Adrenal gland (tissue), 12 donors: Measurements from ENCODE around the gene TGFBR2. TPM values are rescaled to one million over a fixed set of nuclear protein-coding genes. Genes with fewer than 3 reads are reported as not detected.
A peak's percentile ranks its signal among the peaks of the same experiment; 100 is the strongest.

Experiments used
- DNase-seq, 7 donors: peaks; one replicate each; pipeline ENCODE4 v3.0.0-alpha.2; 2019 to 2020
- H3K27ac ChIP-seq, 5 donors: fragments of 200-600 bp; sonication (generic) in 4 of 5; 1 replicate in 3 of 5; 2 replicates in 2 of 5; pipeline versions ENCODE4 v1.5.1 to v1.8.0; 2016 to 2020; ENCODE audit warnings: mild to moderate bottlenecking in 1 of 5
- H3K27me3 ChIP-seq: fragments of 200-600 bp; 2 replicates; pipeline ENCODE4 v1.8.0; 2021
- H3K36me3 ChIP-seq, 2 donors: fragments of 200-600 bp; replicated peaks in 1 of 2; 1 replicate in 1 of 2; 2 replicates in 1 of 2; pipeline versions ENCODE4 v1.5.1 to v1.8.0; 2018 to 2022
- H3K4me1 ChIP-seq, 2 donors: fragments of 200-600 bp; replicated peaks in 1 of 2; 1 replicate in 1 of 2; 2 replicates in 1 of 2; pipeline versions ENCODE4 v1.5.1 to v1.8.0; 2018 to 2021
- H3K4me3 ChIP-seq, 4 donors: fragments of 200-600 bp; sonication (generic) in 3 of 4; one replicate each; pipeline ENCODE4 v1.5.1; 2016 to 2018
- H3K9me3 ChIP-seq, 3 donors: fragments of 200-600 bp; sonication (generic) in 1 of 3; replicated peaks in 1 of 3; 1 replicate in 2 of 3; 2 replicates in 1 of 3; pipeline versions ENCODE4 v1.5.1 to v1.8.0; 2016 to 2021
- CTCF ChIP-seq, 6 experiments: fragments of 450-650 bp in 4 of 6; fragments of 200-600 bp in 2 of 6; sonication (generic) in 1 of 6; IDR thresholded peaks; 1 replicate in 5 of 6; 2 replicates in 1 of 6; pipeline versions ENCODE4 v1.5.1 to v1.8.0; 2016 to 2021; ENCODE audit warnings: antibody characterized with exemption in 6 of 6, mild to moderate bottlenecking in 2 of 6, moderate library complexity in 1 of 6
- POLR2A ChIP-seq, 2 donors: fragments of 450-650 bp; IDR thresholded peaks; one replicate each; pipeline ENCODE4 v1.6.1; 2017; ENCODE audit warnings: antibody characterized with exemption in 2 of 2, mild to moderate bottlenecking in 2 of 2, moderate library complexity in 1 of 2
- WGBS, 4 donors: extraction: QIAGEN DNeasy Blood & Tissue Kit in 2 of 4; methylation state at CpG; one replicate each; pipeline versions ENCODE4 v1.1.5 to v1.1.7; 2013 to 2017; 5-methylcytosine and 5-hydroxymethylcytosine counted together
- intact Hi-C, 2 donors: fragments of 100-400 bp; cut with DNase I; formaldehyde crosslinking; loops; one replicate each; pipeline versions ENCODE4 v1.14.1 to v1.15.0; 2022 to 2023
- polyA plus RNA-seq, 3 donors: library from polyadenylated mRNA; stranded (reverse); fragments of 200-250 nt in 2 of 3; fragments of 350-450 nt in 1 of 3; fragmentation: Illumina TruSeq in 1 of 3; extraction: RNeasy Lipid Tissue Mini Kit (QIAGEN cat#74804) in 1 of 3; gene quantifications; one replicate each; pipeline ENCODE4 v1.2.3, GENCODE V29; 2013 to 2014
- total RNA-seq, 9 donors: library from RNA; depleted of rRNA in 4 of 9; stranded (reverse); fragments of >200 nt in 4 of 9; fragments of 120-200 nt in 1 of 9; fragmentation: NEBNext Ultra II Directional in 1 of 9; extraction: Animal tissue kit (Norgen Biotek cat#: 25700) in 1 of 9; gene quantifications; one replicate each; pipeline versions ENCODE4 v1.1.0 to v1.2.4, GENCODE V29; 2013 to 2023
- donor health status: healthy with polysubstance abuse.
- donor health status: Bipolar disorder and iron deficiency.
- donor health status: DM: yes; HTN: yes; CAD: no.
- donor health status: DM: no; HTN: no; CAD: no.
- donor health status: DM: no; HTN: no; CAD: no.
- donor health status: DM: yes; HTN: yes; CAD: no.

Gene TGFBR2
- total and polyA plus RNA-seq, 12 donors: 19.1 to 296 (median 153) TPM

GRCh38 chr3:30686799-30687198, 80.4 kb downstream of the TGFBR2 start:
- intact Hi-C loops: loop anchor here (5.0 to 10.0 kb wide), 2 partner anchors 79 to 172 kb away; partner anchors contain the start of gene TGFBR2 (in 1 of the 2)
- DNase-seq: no peak
- 31 to 72% (median 53%) methylated on average over 2 of the region's 2 CpGs for WGBS, 4 donors
- peaks cover 46 to 88% of the 10 kb centered on the region in 2 donors for H3K4me1 ChIP-seq
- no peaks in the 10 kb centered on the region for H3K9me3 ChIP-seq
- H3K4me3 ChIP-seq: no peak overlapping the region
- H3K27me3 ChIP-seq: no peaks in the 10 kb centered on the region
- TF ChIP-seq POLR2A (IDR thresholded peaks at IDR 0.05) (no peak), CTCF (IDR thresholded peaks at IDR 0.05) (no peak)
- H3K27ac ChIP-seq: peak overlapping the region in 1 of 5 donors; percentile 83
- peaks cover 0 to 37% of the 10 kb centered on the region in 2 donors for H3K36me3 ChIP-seq

GRCh38 chr3:30687930-30688570, 81.6 kb downstream of the TGFBR2 start:
- Histone ChIP-seq H3K36me3 (peaks cover 0 to 49% of the 10 kb centered on the region in 2 donors), H3K9me3 (no peaks in the 10 kb centered on the region), H3K27me3 (no peaks in the 10 kb centered on the region), H3K27ac (peak overlapping the region in 4 of 5 donors; percentile 18 to 83 (median 68)), H3K4me1 (peaks cover 40 to 79% of the 10 kb centered on the region in 2 donors), H3K4me3 (no peak overlapping the region)
- TF ChIP-seq POLR2A (IDR thresholded peaks at IDR 0.05) (no peak), CTCF (IDR thresholded peaks at IDR 0.05) (no peak)
- DNase-seq: no peak
- 86 to 95% (median 92%) methylated on average over 8 of the region's 8 CpGs for WGBS, 4 donors
- intact Hi-C loops: loop anchor here (5.0 to 10.0 kb wide), 2 partner anchors 81 to 173 kb away; partner anchors contain the start of gene TGFBR2 (in 1 of the 2)

GRCh38 chr3:30688776-30689641, 82.6 kb downstream of the TGFBR2 start:
- peak; percentile 51 to 86 (median 68) for DNase-seq
- intact Hi-C loops: loop anchor here (5.0 to 10.0 kb wide), 2 partner anchors 82 to 174 kb away; partner anchors contain the start of gene TGFBR2 (in 1 of the 2)
- peaks cover 0 to 53% of the 10 kb centered on the region in 2 donors for H3K36me3 ChIP-seq
- H3K4me3 ChIP-seq: peak overlapping the region in 1 of 4 donors; percentile 32
- 32 to 40% (median 38%) methylated on average over 10 of the region's 10 CpGs for WGBS, 4 donors
- TF ChIP-seq POLR2A (IDR thresholded peaks at IDR 0.05) (peak in 1 of 2 donors; percentile 22), CTCF (IDR thresholded peaks at IDR 0.05) (no peak)
- H3K4me1 ChIP-seq: peaks cover 32 to 79% of the 10 kb centered on the region in 2 donors
- no peaks in the 10 kb centered on the region for H3K9me3 ChIP-seq
- H3K27ac ChIP-seq: peak overlapping the region; percentile 18 to 83 (median 54)
- no peaks in the 10 kb centered on the region for H3K27me3 ChIP-seq

- WGBS, 4 donors: 61 to 88% (median 77%) methylated on average over 2 of the region's 2 CpGs
- Histone ChIP-seq H3K27ac (peak overlapping the region in 3 of 5 donors; percentile 54 to 83 (median 82)), H3K27me3 (no peaks in the 10 kb centered on the region), H3K4me3 (no peak overlapping the region), H3K36me3 (peaks cover 0 to 65% of the 10 kb centered on the region in 2 donors), H3K4me1 (peaks cover 24 to 72% of the 10 kb centered on the region in 2 donors), H3K9me3 (no peaks in the 10 kb centered on the region)
- TF ChIP-seq POLR2A (IDR thresholded peaks at IDR 0.05) (no peak), CTCF (IDR thresholded peaks at IDR 0.05) (no peak)
- intact Hi-C loops: loop anchor here in 1 of 2 donors (10.0 kb wide), 1 partner anchor 75 kb away; no protein-coding TSS in a partner anchor
- DNase-seq: no peak
These were observed 83.8 kb downstream of the TGFBR2 start for GRCh38 chr3:30690199-30690598.
